ENCODE results near the gene HECW1.

DNA sequence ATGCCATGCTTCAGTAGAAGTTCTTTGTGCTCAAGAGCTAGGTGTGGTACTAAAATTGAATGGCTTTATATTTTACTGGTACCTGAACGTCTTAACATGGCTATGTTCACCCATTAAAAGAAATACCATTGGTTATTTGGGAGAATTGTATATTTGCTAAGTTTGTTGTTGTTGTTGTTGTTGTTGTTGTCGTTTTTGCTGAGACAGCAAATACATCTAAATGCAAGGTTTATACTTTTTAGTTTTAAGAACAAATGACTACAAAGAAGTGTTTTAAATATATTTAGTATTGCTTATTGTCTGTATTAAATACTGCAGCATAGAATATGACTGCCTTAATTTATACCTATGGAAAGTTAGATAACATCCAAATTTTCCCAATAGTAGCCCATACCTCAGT is 66.9 kb downstream of the HECW1 start:
- TF ChIP-seq POLR2AphosphoS5 (IDR thresholded peaks at IDR 0.05) (no peak), CTCF (IDR thresholded peaks at IDR 0.05) (no peak)

All from esophagus muscularis mucosa (tissue), 3 donors.